H1 (cell line): ENCODE data around the gene OGFOD2. TPM values are rescaled to one million over a fixed set of nuclear protein-coding genes. Genes with fewer than 3 reads are reported as not detected.

Experiments
- CTCF ChIA-PET: fragments of 300-600 bp; sonication (Branson Sonifier 250); formaldehyde crosslinking; loops from one replicate; lab custom pipeline; 2021; ENCODE audit not compliant: partially characterized antibody; lab: Charles Lee
- POLR2A ChIA-PET: fragments of 300-600 bp; sonication (Branson Sonifier 250); formaldehyde crosslinking; loops from one replicate; lab custom pipeline; 2021; ENCODE audit warnings: inconsistent platforms; ENCODE audit not compliant: partially characterized antibody; lab: Charles Lee
- DNase-seq, 2 experiments: peaks; one replicate each; pipeline versions ENCODE4 v3.0.0 to v3.0.0-alpha.2; 2010 to 2022; ENCODE audit warnings: low spot score in 2 of 2, low read depth in 1 of 2, mixed read lengths in 1 of 2
- FAIRE-seq: peaks from 2 replicates; lab custom pipeline; 2011; peaks lifted over from hg19 to GRCh38; lab: Jason Lieb, UNC
- H2AFZ ChIP-seq: 2 replicates; pipeline ENCODE4 v1.8.1; 2012; ENCODE audit warnings: low read length, inconsistent platforms
- H2AK5ac ChIP-seq: 2 replicates; pipeline ENCODE4 v1.6.1; 2013; ENCODE audit warnings: low read depth, low read length
- H2BK120ac ChIP-seq: replicated peaks from 2 replicates; pipeline ENCODE3; 2013; ENCODE audit warnings: low read depth, low read length, inconsistent platforms
- H2BK12ac ChIP-seq: 2 replicates; pipeline ENCODE4 v1.6.1; 2013; ENCODE audit warnings: low read depth, low read length
- H2BK15ac ChIP-seq: 2 replicates; pipeline ENCODE4 v1.6.1; 2013; ENCODE audit warnings: low read length
- H2BK20ac ChIP-seq: 2 replicates; pipeline ENCODE4 v1.6.1; 2013; ENCODE audit warnings: low read length
- H2BK5ac ChIP-seq: 2 replicates; pipeline ENCODE4 v1.6.1; 2013; ENCODE audit warnings: low read depth, low read length
- H3K14ac ChIP-seq: 2 replicates; pipeline ENCODE4 v1.6.1; 2013; ENCODE audit warnings: inconsistent platforms; ENCODE audit not compliant: insufficient read length
- H3K18ac ChIP-seq: 2 replicates; pipeline ENCODE4 v1.6.1; 2013; ENCODE audit warnings: low read length; ENCODE audit errors: extremely low read depth
- H3K23ac ChIP-seq: 2 replicates; pipeline ENCODE4 v1.6.1; 2013; ENCODE audit warnings: inconsistent platforms; ENCODE audit not compliant: insufficient read length
- H3K23me2 ChIP-seq: 2 replicates; pipeline ENCODE4 v1.6.1; 2013; ENCODE audit warnings: low read depth, low read length
- H3K27ac ChIP-seq: 2 replicates; pipeline ENCODE4 v1.6.1; 2011; ENCODE audit warnings: low read depth, low read length, inconsistent platforms
- H3K27me3 ChIP-seq, 4 experiments: replicated peaks in 1 of 4; 1 replicate in 1 of 4; 2 replicates in 3 of 4; pipeline versions ENCODE4 v1.6.1 to v1.8.1; 2011 to 2013; ENCODE audit warnings: low read length in 3 of 4, mild to moderate bottlenecking in 3 of 4, inconsistent platforms in 2 of 4, mixed read lengths in 2 of 4, moderate library complexity in 1 of 4; ENCODE audit not compliant: control insufficient read depth in 3 of 4, insufficient read depth in 3 of 4; ENCODE audit errors: extremely low read depth in 1 of 4
- H3K36me3 ChIP-seq, 4 experiments: 2 replicates each; pipeline versions ENCODE4 v1.6.1 to v1.8.1; 2011 to 2013; ENCODE audit warnings: mild to moderate bottlenecking in 4 of 4, low read length in 3 of 4, moderate library complexity in 2 of 4, control low read depth in 1 of 4, inconsistent platforms in 1 of 4; ENCODE audit not compliant: insufficient read depth in 4 of 4, control insufficient read depth in 2 of 4
- H3K4ac ChIP-seq: replicated peaks from 2 replicates; pipeline ENCODE3; 2013; ENCODE audit warnings: low read length, low read depth, mixed read lengths, inconsistent platforms; ENCODE audit not compliant: insufficient read length
- H3K4me1 ChIP-seq, 4 experiments: replicated peaks in 1 of 4; 1 replicate in 1 of 4; 2 replicates in 3 of 4; pipeline versions ENCODE4 v1.6.1 to v1.8.1; 2011 to 2013; ENCODE audit warnings: low read length in 3 of 4, inconsistent platforms in 2 of 4, mixed read lengths in 1 of 4; ENCODE audit not compliant: insufficient read depth in 4 of 4, control insufficient read depth in 3 of 4
- H3K4me2 ChIP-seq, 2 experiments: 2 replicates each; pipeline versions ENCODE4 v1.6.1 to v1.8.1; 2011 to 2013; ENCODE audit warnings: low read depth in 2 of 2, low read length in 2 of 2, control low read depth in 1 of 2, inconsistent platforms in 1 of 2, mild to moderate bottlenecking in 1 of 2; ENCODE audit not compliant: insufficient read depth in 1 of 2
- H3K4me3 ChIP-seq, 4 experiments: fragments of 200-600, 300-600 bp in 1 of 4; sonication (generic), shearing (Covaris generic), sonication (Bioruptor Twin) in 1 of 4; 2 replicates each; pipeline versions ENCODE4 v1.5.1 to v1.8.1; 2011 to 2016; ENCODE audit warnings: low read length in 4 of 4, low read depth in 3 of 4, control low read depth in 2 of 4, inconsistent platforms in 2 of 4, mild to moderate bottlenecking in 2 of 4, mixed read lengths in 1 of 4, moderate library complexity in 1 of 4; ENCODE audit not compliant: insufficient read depth in 2 of 4; ENCODE audit errors: extremely low read depth in 1 of 4
- H3K56ac ChIP-seq: replicated peaks from 2 replicates; pipeline ENCODE3; 2013; ENCODE audit warnings: low read depth, mild to moderate bottlenecking, mixed read lengths, low read length, inconsistent platforms; ENCODE audit not compliant: insufficient read length
- H3K79me1 ChIP-seq: 2 replicates; pipeline ENCODE4 v1.6.1; 2013; ENCODE audit warnings: low read depth, low read length, control low read depth
- H3K79me2 ChIP-seq, 2 experiments: 2 replicates each; pipeline versions ENCODE4 v1.6.1 to v1.8.1; 2012 to 2013; ENCODE audit warnings: low read length in 2 of 2, mild to moderate bottlenecking in 2 of 2, inconsistent platforms in 1 of 2; ENCODE audit not compliant: insufficient read depth in 2 of 2, control insufficient read depth in 1 of 2
- H3K9ac ChIP-seq, 4 experiments: replicated peaks in 1 of 4; 1 replicate in 1 of 4; 2 replicates in 3 of 4; pipeline versions ENCODE4 v1.6.1 to v1.8.1; 2011 to 2013; ENCODE audit warnings: low read depth in 3 of 4, low read length in 3 of 4, control low read depth in 2 of 4, mild to moderate bottlenecking in 2 of 4, moderate library complexity in 2 of 4, inconsistent platforms in 1 of 4; ENCODE audit errors: extremely low read depth in 1 of 4
- H3K9me3 ChIP-seq, 2 experiments: 2 replicates each; pipeline versions ENCODE4 v1.6.1 to v1.8.1; 2012 to 2013; ENCODE audit warnings: mild to moderate bottlenecking in 2 of 2, moderate library complexity in 2 of 2, control low read depth in 1 of 2, inconsistent platforms in 1 of 2, low read depth in 1 of 2, low read length in 1 of 2, mixed read lengths in 1 of 2; ENCODE audit not compliant: insufficient read depth in 2 of 2
- H4K20me1 ChIP-seq, 2 experiments: replicated peaks in 1 of 2; 2 replicates each; pipeline versions ENCODE3 to v1.8.1; 2011 to 2013; ENCODE audit warnings: inconsistent platforms in 2 of 2, low read length in 2 of 2, mild to moderate bottlenecking in 1 of 2; ENCODE audit not compliant: insufficient read depth in 2 of 2, control insufficient read depth in 1 of 2
- H4K5ac ChIP-seq: 2 replicates; pipeline ENCODE4 v1.6.1; 2013; ENCODE audit warnings: low read length, low read depth, mixed read lengths, inconsistent platforms; ENCODE audit not compliant: insufficient read length
- H4K8ac ChIP-seq: 2 replicates; pipeline ENCODE4 v1.8.0; 2013; ENCODE audit warnings: mild to moderate bottlenecking, moderate library complexity, low read length, inconsistent platforms; ENCODE audit not compliant: insufficient read depth; ENCODE audit errors: extremely low read depth
- H4K91ac ChIP-seq: replicated peaks from 2 replicates; pipeline ENCODE3; 2013; ENCODE audit warnings: low read length, mixed read lengths, inconsistent platforms; ENCODE audit not compliant: insufficient read length
- RNF2 ChIP-seq: fragments of 200-900, 300-1000 bp; sonication (generic); IDR thresholded peaks from 2 replicates; pipeline ENCODE4 v1.7.1; 2016; ENCODE audit warnings: borderline replicate concordance, low read depth, mild to moderate bottlenecking, antibody characterized with exemption, low read length; ENCODE audit not compliant: poor library complexity, severe bottlenecking; ENCODE audit errors: missing control alignments
- SUZ12 ChIP-seq: fragments of 200-600 bp; sonication (generic); IDR thresholded peaks from 2 replicates; pipeline ENCODE4 v1.6.1; 2012; ENCODE audit warnings: mild to moderate bottlenecking, inconsistent platforms, low read length, moderate library complexity, mixed read lengths
- WGBS, 2 experiments: shearing (Covaris generic) in 1 of 2; methylation state at CpG; one replicate each; pipeline versions ENCODE4 v1.1.6 to v1.1.7; 2013 to 2015; ENCODE audit warnings: low lambda C conversion rate in 2 of 2, mixed read lengths in 2 of 2, inconsistent platforms in 1 of 2, low coverage in 1 of 2, missing lambda C conversion rate in 1 of 2; ENCODE audit not compliant: insufficient replicate concordance in 2 of 2, insufficient coverage in 1 of 2, insufficient read length in 1 of 2; ENCODE audit errors: extremely low coverage in 1 of 2, missing lambda C conversion rate in 1 of 2; 5-methylcytosine and 5-hydroxymethylcytosine counted together
- polyA plus RNA-seq, 7 experiments: library from polyadenylated mRNA; depleted of rRNA in 3 of 7; stranded (reverse) in 5 of 7; unstranded in 2 of 7; fragments of >200 nt in 5 of 7; fragments of 200-250 nt in 2 of 7; gene quantifications; 1 replicate in 5 of 7; 2 replicates in 1 of 7; 4 replicates in 1 of 7; pipeline versions ENCODE4 v1.2.1 to v1.2.3, GENCODE V29; 2011 to 2013; ENCODE audit warnings: missing spikeins in 2 of 7, mixed read lengths in 2 of 7
- total RNA-seq: library from RNA; stranded (reverse); fragmentation: NEBNext Ultra II Directional; extraction: Animal tissue kit (Norgen Biotek cat#: 25700); gene quantifications from 2 replicates; pipeline ENCODE4 v1.2.1, GENCODE V29; 2021

The OGFOD2 gene
- total and polyA plus RNA-seq, 2 of the 8 experiments (the other 6 are each of a cell fraction or from before 2014, with no cell fraction given) = 17.3 to 20.3 TPM

DNA sequence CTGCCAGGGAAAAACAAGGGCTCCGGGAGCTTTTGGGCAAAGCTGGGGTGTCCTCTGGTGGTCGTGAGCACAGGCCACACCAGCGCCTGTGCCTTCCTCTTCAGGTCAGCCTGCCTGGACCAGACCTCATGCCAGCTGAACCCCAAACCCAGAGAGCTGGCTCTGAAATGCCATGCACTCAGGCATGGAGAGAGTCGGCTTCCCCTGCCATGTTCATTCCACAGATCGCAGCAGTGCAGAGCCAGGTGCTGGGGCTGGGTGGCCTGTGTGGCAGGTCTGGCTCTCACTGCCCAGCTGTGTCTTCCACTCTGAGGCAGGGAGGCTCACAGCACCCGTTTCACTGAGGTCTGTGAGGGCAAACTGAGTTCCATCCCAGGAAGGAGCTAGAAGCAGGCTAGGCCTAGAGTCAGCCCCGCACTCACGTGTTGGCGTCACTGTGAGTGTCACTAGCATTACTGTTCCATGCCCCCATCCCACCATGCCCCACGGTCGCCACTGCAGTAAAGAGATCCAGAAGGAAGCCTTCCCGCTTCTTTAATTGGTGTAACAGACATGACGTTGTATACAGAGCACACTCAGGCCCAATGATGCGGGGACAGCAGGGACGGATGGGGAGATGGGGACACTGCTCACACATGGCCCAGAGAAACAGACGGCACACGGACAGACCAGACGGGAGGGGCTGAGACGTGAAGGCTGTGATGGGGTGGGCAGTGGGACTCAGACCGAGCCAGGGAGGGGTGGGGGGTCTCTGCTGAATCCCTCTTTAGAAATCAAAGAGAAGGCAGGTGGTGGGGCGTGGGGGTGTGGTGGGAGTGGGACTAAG lies 8.1 kb downstream of the OGFOD2 start:
- no peak overlapping the region for H3K27ac ChIP-seq
- no peak for TF ChIP-seq RNF2
- no peak for TF ChIP-seq SUZ12

More for the DNA sequence above, 8.1 kb downstream of the OGFOD2 start:
- Histone ChIP-seq H3K23ac (no peak overlapping the region), H3K14ac (no peak overlapping the region), H3K4ac (no peak overlapping the region), H3K36me3 (peaks cover 0 to 6% (median 1%) of the 10 kb centered on the region in 4 experiments; a peak in 2 of 8 replicates), H3K79me1 (peaks cover 3% of the 10 kb centered on the region; the same call in 1 of the 2 replicates), H3K79me2 (peaks cover 0 to 2% of the 10 kb centered on the region in 2 experiments; a peak in 1 of 4 replicates), H4K5ac (no peak overlapping the region), H2AK5ac (no peak overlapping the region), H3K18ac (no peak overlapping the region), H3K27me3 (no peaks in the 10 kb centered on the region), H2AFZ (no peak overlapping the region), H2BK5ac (peak overlapping the region; percentile 15; the same call in 1 of the 2 replicates), H3K4me2 (no peak overlapping the region; a peak in 1 of 4 replicates), H3K23me2 (peaks cover 16% of the 10 kb centered on the region; the same call in 1 of the 2 replicates), H2BK20ac (no peak overlapping the region), H4K91ac (no peak overlapping the region), H2BK12ac (no peak overlapping the region), H3K9me3 (no peaks in the 10 kb centered on the region), H3K9ac (no peak overlapping the region), H4K20me1 (peaks cover 0 to 7% of the 10 kb centered on the region in 2 experiments), H4K8ac (no peak overlapping the region; the same call in 1 of the 2 replicates), H2BK15ac (no peak overlapping the region), H3K56ac (no peak overlapping the region), H3K4me1 (peaks cover 0 to 14% (median 8%) of the 10 kb centered on the region in 4 experiments; a peak in 6 of 7 replicates), H3K4me3 (no peak overlapping the region), H2BK120ac (no peak overlapping the region)
- POLR2A ChIA-PET = interaction anchor here (0.6 to 3.3 kb wide), 7 partner anchors 8 to 607 kb away, joined by 3 to 15 read pairs (median 3); partner anchors contain the start of gene OGFOD2
- 86% methylated on average over 21 of the region's 21 CpGs; no CpG with 5 or more reads in 1 of the 2 experiments for WGBS, 2 experiments
- no peak for DNase-seq
- CTCF ChIA-PET = interaction anchor here (1.1 to 1.6 kb wide), 3 partner anchors 9 to 124 kb away, joined by 3 to 6 read pairs (median 5); no protein-coding TSS in a partner anchor
- no peak for FAIRE-seq
